Stimulated activated CD4-positive, alpha-beta T cell treated with anti-CD3 and anti-CD28 coated beads, Interleukin-2, amount 100 ng/mL, for 48 hours (primary cell): ENCODE data around the gene RNASEH1.
"Not testable (repeated sequence)": the region's sequence is repeated elsewhere in the genome, so short reads cannot be mapped to it uniquely, and the experiment has no call there.

Source experiments
- DNase-seq, 2 donors: peaks; one replicate each; pipeline ENCODE4 v3.0.0-alpha.2; 2020

Gene RNASEH1

DNA sequence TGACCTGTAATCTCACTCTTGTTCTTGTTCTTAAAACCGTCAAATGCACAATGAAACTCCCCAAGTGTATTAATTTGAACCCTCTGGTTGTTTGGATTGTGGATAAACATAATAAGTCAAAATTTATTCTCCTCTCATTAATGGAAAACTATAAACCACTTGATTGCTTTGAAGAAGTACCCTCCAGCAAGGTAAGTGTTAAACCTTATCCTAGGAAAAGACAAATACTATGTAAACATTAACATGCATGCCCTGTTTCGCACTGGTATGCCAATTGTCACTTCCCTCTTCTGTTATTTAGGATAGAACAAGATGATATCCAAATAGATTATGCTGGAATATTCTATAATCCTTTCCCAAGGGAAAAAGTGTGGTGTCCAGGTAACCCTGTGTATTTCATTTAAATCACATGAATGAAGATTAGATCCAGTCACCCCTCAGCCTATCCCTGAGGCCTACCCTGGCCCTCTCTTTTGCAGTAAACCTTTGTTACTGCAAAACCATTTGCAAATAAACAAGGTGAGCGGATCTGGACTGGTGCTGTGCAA is 40.1 kb downstream of the RNASEH1 start:
- no peak for DNase-seq

DNA sequence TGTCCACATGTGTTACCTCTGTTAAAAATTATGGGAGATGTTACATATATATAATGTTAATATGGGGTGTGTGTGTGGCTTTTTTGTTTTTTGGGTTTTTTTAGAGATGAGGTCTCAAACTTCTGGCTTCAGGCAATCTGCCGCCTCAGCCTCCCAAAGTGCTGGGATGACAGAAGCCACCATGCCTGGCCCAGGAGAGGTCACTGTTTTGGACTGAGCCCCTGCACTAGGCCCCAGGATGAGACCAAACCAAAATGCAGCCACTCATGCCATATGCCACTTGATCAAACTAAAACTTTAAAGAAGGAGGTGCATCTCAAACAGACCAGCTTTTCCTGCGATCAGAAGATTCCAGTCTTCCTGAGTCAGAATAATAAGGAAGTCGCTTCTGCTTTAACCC is 41.3 kb downstream of the RNASEH1 start:
- no peak for DNase-seq

DNA sequence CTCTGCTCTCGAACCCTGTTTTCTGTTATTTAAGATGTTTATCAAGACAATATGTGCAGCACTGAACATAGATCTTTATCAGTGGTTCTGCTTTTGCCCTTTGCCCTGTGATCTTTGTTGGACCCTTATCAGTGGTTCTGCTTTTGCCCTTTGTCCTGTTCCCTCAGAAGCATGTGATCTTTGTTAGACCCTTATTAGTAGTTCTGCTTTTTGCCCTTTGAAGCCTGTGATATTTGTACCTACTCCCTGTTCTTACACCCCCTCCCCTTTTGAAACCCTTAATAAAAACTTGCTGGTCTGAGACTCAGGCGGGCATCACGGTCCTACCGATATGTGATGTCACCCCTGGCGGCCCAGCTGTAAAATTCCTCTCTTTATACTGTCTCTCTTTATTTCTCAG is 42.7 kb downstream of the RNASEH1 start:
- not testable (repeated sequence) for DNase-seq

DNA sequence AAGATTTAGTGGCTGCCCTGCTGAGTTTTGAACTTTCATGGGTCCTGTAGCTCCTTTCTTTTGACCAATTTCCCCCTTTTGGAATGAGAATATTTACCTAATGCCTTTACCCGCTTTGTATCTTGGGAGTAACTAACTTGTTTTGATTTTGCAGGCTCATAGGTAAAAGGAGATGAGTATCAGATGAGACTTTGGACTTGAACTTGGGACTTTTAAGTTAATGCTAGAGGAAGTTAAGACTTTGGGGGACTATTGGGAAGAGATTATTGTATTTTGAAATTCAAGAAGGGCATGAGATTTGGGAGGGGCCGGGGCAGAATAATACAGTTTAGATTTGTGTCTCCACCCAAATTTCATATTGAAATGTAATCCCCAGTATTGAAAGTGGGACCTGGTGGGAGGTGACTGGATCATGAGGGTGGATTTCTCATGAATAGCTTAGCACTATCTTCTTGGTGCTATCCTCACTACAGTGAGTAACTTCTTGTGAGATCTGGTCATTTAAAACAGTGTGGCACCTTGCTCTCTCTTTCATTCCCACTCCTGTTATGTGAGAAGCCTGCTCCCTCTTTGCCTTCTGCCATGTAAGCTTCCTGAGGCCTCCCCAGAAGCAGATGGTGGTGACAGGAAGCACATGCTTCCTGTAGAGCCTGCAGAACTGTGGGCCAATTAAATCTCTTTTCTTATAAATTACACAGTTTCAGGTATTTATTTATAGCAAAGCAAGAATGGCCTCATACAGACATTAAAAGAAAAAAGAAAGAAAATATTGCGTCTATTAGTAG is 44.9 kb downstream of the RNASEH1 start:
- no peak for DNase-seq

DNA sequence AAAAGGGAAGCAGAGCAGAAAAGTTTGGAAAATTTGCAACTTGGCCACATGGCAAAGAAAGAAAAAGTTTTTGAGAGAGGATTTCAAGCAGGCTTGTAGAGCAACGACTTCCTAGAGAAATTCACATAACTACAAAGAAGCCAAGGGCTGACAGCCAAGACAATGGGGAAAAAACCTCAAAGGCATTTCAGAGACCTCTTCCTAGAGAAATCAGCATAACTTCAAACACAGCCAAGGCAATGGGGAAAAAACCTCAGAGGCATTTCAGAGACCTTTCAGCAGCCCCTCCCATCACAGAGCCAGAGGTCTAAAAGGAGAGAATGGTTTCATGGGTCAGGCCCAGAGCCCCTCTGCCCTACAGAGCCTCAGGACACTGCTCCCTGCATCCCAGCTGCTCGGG is 46.0 kb downstream of the RNASEH1 start:
- no peak for DNase-seq

DNA sequence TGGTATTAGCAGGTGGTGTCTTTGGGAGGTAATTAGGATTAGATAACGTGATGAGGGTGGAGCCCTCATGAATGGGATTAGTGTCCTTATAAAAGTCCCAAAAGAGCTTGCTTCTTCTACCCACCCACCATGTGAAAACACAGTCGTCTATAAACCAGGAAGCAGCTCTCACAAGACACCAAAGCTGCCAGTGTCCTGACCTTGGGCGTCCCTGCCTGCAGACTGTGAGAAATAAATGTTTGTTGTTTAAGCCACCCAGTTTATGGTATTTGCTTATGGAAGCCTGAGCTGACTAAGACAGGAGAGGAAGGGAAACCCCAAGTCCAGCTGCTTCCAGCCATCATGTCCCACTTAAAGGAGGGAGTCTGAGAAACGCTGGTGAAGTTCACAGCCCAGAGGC is 52.4 kb downstream of the RNASEH1 start:
- no peak for DNase-seq

DNA sequence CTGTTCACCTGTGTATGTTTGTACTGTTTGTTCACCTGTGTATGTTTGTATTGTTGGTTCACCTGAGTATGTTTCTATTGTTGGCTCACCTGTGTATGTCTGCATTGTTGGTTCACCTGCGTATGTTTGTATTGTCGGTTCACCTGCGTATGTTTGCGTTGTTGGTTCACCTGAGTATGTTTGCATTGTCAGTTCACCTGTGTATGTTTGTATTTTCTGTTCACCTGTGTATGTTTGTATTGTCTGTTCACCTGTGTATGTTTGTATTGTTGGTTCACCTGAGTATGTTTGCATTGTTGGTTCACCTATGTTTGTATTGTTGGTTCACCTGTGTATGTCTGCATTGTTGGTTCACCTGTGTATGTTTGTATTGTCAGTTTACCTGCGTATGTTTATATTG is 53.4 kb downstream of the RNASEH1 start:
- DNase-seq, result no peak

DNA sequence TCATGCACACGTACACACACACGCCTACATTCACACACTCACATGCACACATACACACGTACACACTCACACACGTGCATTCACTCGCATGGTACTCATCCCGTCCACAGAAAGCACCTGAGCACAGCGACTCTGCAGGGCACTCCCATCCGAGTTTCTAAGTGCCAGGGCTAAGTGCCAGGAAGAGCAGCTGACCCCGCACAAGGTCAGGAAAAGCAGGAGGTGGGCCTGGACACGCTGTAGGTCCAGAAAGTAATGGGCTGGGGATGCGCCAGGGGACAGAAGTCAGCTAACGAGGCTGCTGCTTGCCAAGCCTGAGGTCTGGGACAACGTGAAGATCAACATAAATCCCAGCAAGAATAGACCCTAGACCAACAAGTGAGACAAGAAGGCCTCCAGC is 54.6 kb downstream of the RNASEH1 start:
- no peak for DNase-seq

DNA sequence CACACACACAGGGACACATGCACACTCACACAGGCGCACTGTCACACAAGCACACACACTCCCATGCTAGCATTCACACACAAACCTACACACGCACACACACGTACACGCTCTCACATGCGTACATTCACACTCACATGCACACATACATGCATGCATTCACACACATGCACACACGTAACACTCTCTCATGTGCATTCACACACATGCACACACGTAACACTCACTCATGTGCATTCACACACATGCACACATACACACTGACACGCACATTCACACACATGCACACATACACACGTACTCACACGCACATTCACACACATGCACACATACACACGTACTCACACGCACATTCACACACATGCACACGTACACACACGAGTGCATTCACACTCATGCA is 55.1 kb downstream of the RNASEH1 start:
- DNase-seq, result no peak

DNA sequence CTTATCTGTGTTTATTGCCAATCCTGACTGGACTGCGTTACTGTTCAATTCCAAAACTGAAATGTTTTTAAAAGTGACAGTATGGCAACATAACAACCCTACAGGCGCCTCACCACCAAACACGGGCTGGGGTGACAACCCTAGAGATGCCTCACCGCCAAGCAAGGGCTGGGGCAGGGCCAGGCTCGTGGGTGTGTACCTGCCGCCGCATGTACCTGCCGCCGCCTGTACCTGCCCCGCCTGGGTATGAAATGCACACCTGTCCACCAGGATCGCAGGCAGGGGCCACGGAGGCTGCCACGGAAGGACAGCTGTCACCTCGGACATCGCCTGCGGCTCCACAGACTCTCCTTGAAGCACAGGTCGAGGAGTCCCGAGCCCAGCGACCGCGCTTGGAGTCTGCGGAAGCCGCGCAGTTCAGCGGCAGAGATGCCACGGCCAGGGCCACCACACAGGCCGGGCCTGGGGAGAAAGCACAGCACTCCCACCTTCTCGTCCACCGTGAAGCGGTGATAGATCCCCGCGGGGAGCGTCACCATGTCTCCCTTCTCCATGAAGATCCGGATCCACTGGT is 57.7 kb downstream of the RNASEH1 start:
- no peak for DNase-seq

DNA sequence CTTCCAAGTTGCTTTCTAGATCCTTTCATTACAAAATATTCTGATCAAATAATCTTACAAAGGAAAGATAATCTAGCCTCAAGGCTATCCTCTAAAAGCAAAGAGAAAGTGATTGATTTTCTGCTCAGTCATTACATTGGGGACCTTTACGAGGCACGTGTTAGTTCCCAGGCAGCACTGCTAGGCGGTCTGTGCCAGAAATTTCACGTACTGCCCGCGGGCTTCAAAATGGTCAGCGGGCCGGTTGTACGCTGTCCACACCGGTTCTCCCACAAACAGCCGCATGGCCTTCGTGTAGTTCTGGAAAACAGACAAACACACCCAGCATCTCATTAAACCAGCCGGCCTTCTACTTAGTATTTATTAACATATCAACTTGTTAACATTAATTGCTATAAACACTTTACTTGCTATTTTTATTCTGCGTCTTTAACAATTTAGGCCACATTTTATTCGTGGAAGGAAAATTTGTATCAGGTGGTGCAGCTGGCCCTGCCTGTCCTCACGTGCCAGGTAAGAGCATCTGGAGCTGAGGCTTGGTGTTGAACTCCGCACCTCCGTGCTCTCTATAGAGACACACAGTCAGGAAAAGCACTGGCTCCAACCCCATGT is 59.2 kb downstream of the RNASEH1 start:
- DNase-seq, result no peak

DNA sequence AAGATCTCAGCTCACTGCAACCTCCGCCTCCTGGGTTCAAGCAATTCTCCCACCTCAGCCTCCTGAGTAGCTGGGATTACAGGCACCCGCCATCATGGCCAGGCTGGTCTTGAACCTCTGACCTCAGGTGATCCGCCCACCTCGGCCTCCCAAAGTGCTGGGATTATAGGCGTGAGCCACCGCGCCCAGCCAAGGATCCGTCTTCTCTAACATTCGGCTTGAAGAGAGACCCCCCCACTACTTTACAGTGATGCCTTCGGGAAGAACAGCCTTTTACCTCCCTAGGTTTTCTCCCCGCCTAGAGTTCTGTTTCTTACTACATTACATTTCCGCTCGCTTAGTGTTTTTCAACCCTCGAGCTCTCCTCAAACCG is 61.4 kb downstream of the RNASEH1 start:
- DNase-seq, result not testable (repeated sequence)
